ENCODE results near the gene LRRK1.

The LRRK1 gene

GRCh38 chr15:101029971-101030661, 111.0 kb downstream of the LRRK1 start:
- H3K36me3 ChIP-seq (ENCODE audit: control insufficient read depth in 1 of 2, insufficient read depth in 2 of 2, low read length in 2 of 2) = peaks cover 13 to 38% of the 10 kb centered on the region in 2 donors
- H3K4me1 ChIP-seq (ENCODE audit: control insufficient read depth in 1 of 2, insufficient read depth in 2 of 2, low read length in 2 of 2) = no peaks in the 10 kb centered on the region
- no peaks in the 10 kb centered on the region for H3K27me3 ChIP-seq (ENCODE audit: low read depth, low read length)
- no peak overlapping the region for H3K27ac ChIP-seq (ENCODE audit: low read length)
- H3K9me3 ChIP-seq (ENCODE audit: control insufficient read depth in 1 of 2, low read length in 2 of 2) = peaks cover 0 to 5% of the 10 kb centered on the region in 2 donors
- no peak overlapping the region for H3K4me3 ChIP-seq (ENCODE audit: low read depth in 1 of 2, low read length in 2 of 2)

GRCh38 chr15:101031213-101031612, 112.1 kb downstream of the LRRK1 start:
- peaks cover 12 to 41% of the 10 kb centered on the region in 2 donors for H3K36me3 ChIP-seq (ENCODE audit: control insufficient read depth in 1 of 2, insufficient read depth in 2 of 2, low read length in 2 of 2)
- H3K27ac ChIP-seq (ENCODE audit: low read length) = no peak overlapping the region
- no peaks in the 10 kb centered on the region for H3K27me3 ChIP-seq (ENCODE audit: low read depth, low read length)
- H3K4me3 ChIP-seq (ENCODE audit: low read depth in 1 of 2, low read length in 2 of 2) = no peak overlapping the region
- H3K9me3 ChIP-seq (ENCODE audit: control insufficient read depth in 1 of 2, low read length in 2 of 2) = peaks cover 0 to 5% of the 10 kb centered on the region in 2 donors
- no peaks in the 10 kb centered on the region for H3K4me1 ChIP-seq (ENCODE audit: control insufficient read depth in 1 of 2, insufficient read depth in 2 of 2, low read length in 2 of 2)

- Histone ChIP-seq H3K27me3 (ENCODE audit: low read depth, low read length) (no peaks in the 10 kb centered on the region), H3K36me3 (ENCODE audit: control insufficient read depth in 1 of 2, insufficient read depth in 2 of 2, low read length in 2 of 2) (peaks cover 3 to 30% of the 10 kb centered on the region in 2 donors), H3K9me3 (ENCODE audit: control insufficient read depth in 1 of 2, low read length in 2 of 2) (peaks cover 0 to 5% of the 10 kb centered on the region in 2 donors), H3K4me3 (ENCODE audit: low read depth in 1 of 2, low read length in 2 of 2) (no peak overlapping the region), H3K27ac (ENCODE audit: low read length) (no peak overlapping the region), H3K4me1 (ENCODE audit: control insufficient read depth in 1 of 2, insufficient read depth in 2 of 2, low read length in 2 of 2) (no peaks in the 10 kb centered on the region)
Observed at GRCh38 chr15:101033801-101034200, 114.6 kb downstream of the LRRK1 start.

DNA sequence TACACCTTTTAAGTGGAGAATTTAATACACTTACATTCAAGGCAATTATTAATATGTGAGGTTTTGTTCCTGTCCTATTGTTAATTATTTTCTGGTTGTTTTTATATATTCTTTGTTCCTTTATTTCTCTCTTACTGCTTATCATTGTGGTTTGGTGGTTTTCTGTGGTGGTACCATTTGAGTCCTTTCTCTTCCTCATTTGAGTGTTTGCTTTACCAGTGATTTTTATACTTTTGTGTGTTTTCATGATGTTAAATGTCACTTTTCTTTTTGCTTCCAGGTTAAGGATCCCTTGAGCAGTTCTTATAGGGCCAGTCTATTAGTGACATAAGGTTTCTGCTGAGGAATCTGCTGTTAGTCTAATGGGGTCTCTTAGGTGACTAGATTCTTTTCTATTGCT, 116.5 kb downstream of the LRRK1 start:
- Histone ChIP-seq H3K4me1 (ENCODE audit: control insufficient read depth in 1 of 2, insufficient read depth in 2 of 2, low read length in 2 of 2) (no peaks in the 10 kb centered on the region), H3K27ac (ENCODE audit: low read length) (no peak overlapping the region), H3K36me3 (ENCODE audit: control insufficient read depth in 1 of 2, insufficient read depth in 2 of 2, low read length in 2 of 2) (peaks cover 3 to 15% of the 10 kb centered on the region in 2 donors), H3K27me3 (ENCODE audit: low read depth, low read length) (no peaks in the 10 kb centered on the region), H3K9me3 (ENCODE audit: control insufficient read depth in 1 of 2, low read length in 2 of 2) (peaks cover 0 to 5% of the 10 kb centered on the region in 2 donors), H3K4me3 (ENCODE audit: low read depth in 1 of 2, low read length in 2 of 2) (no peak overlapping the region)

DNA sequence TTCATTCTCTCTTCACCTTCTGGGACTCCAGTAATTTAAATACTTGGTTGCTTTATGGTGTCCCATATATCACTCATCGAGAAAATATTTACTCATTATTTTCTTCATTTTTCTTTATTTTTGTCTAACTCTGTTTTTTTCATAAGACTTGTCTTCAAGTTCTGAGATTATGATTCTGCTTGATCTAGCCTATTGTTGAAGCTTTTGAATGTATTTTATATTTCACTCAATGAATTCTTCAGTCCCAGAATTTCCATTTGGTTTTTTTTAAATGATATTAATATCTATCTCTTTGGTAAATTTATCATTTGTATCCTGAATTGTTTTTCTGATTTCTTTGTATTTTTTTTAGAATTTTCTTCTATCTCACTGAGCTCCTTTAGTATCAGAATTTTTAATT, 117.0 kb downstream of the LRRK1 start:
- no peak overlapping the region for H3K4me3 ChIP-seq (ENCODE audit: low read depth in 1 of 2, low read length in 2 of 2)
- H3K9me3 ChIP-seq (ENCODE audit: control insufficient read depth in 1 of 2, low read length in 2 of 2) = peaks cover 0 to 5% of the 10 kb centered on the region in 2 donors
- H3K27ac ChIP-seq (ENCODE audit: low read length) = no peak overlapping the region
- peaks cover 3 to 15% of the 10 kb centered on the region in 2 donors for H3K36me3 ChIP-seq (ENCODE audit: control insufficient read depth in 1 of 2, insufficient read depth in 2 of 2, low read length in 2 of 2)
- no peaks in the 10 kb centered on the region for H3K27me3 ChIP-seq (ENCODE audit: low read depth, low read length)
- no peaks in the 10 kb centered on the region for H3K4me1 ChIP-seq (ENCODE audit: control insufficient read depth in 1 of 2, insufficient read depth in 2 of 2, low read length in 2 of 2)

DNA sequence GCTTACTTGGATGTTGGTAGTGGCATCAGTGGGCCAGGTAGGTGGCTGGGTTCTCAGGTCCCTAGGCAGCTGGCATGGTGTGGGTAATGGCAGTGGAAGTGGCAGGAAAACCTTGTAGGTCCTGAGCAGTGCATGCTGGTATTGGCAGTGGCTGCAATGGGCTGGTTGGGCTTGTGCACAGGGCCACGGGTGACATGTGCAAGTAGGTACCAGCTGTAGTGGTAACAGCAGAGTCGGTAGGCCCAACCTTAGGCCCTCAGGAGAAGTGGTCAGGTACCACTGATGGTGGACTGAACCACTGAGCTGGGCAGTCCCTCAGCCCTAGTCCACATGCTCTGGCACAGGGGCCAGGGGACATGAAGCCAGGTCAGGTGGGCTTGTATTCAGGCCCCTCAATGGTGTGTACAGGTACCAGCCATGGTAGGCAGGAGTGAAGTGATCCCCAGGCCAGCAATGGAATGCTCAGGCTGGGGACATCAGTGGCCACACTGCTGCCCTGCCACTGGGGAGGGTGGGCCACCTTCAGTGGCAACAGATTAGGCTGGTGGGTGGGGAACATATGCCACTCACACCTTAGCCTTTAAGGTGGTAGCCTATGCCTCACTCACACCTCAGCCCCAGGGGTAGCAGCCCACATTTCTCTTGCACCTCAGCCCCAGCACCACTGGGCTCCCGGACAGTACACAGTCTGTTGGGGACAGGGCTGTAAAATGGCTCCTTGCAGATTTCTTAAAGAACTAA, 118.1 kb downstream of the LRRK1 start:
- peaks cover 3 to 15% of the 10 kb centered on the region in 2 donors for H3K36me3 ChIP-seq (ENCODE audit: control insufficient read depth in 1 of 2, insufficient read depth in 2 of 2, low read length in 2 of 2)
- no peaks in the 10 kb centered on the region for H3K4me1 ChIP-seq (ENCODE audit: control insufficient read depth in 1 of 2, insufficient read depth in 2 of 2, low read length in 2 of 2)
- no peak overlapping the region for H3K27ac ChIP-seq (ENCODE audit: low read length)
- no peaks in the 10 kb centered on the region for H3K27me3 ChIP-seq (ENCODE audit: low read depth, low read length)
- no peak overlapping the region for H3K4me3 ChIP-seq (ENCODE audit: low read depth in 1 of 2, low read length in 2 of 2)
- peaks cover 0 to 5% of the 10 kb centered on the region in 2 donors for H3K9me3 ChIP-seq (ENCODE audit: control insufficient read depth in 1 of 2, low read length in 2 of 2)

DNA sequence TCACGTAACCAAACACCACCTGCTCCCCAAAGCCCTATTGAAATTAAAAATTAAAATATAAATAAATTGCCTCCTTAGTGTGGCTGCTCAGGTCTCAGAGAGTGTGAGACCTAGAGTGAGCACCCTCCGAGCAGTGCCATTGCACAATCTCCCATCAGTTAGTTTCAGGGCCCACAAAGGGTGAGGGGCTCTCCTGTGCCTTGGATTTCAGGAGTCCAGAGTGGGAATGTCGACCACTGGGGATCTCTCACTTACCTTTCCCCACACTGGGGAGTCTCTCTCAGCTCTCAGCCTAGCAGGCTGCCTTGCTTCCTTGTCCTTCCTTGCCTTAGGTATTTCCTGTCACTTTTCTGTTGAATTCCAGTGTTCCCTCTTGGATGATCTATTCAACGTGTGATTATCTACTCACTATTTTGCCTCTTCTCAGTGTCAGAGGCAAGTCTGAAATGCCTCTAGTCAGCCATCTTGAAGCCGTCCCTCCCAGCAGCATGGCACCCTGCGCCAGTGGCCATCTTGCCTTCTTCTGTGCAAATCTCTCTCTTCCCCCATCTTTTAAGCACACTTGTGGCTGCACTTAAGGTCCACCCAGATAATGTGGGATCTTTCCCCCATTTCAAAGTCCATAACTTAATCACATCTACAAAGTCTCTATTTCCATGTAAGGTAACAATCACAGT, 119.3 kb downstream of the LRRK1 start:
- Histone ChIP-seq H3K9me3 (ENCODE audit: control insufficient read depth in 1 of 2, low read length in 2 of 2) (peaks cover 0 to 5% of the 10 kb centered on the region in 2 donors), H3K4me3 (ENCODE audit: low read depth in 1 of 2, low read length in 2 of 2) (no peak overlapping the region), H3K36me3 (ENCODE audit: control insufficient read depth in 1 of 2, insufficient read depth in 2 of 2, low read length in 2 of 2) (peaks cover 3 to 8% of the 10 kb centered on the region in 2 donors), H3K27ac (ENCODE audit: low read length) (no peak overlapping the region), H3K4me1 (ENCODE audit: control insufficient read depth in 1 of 2, insufficient read depth in 2 of 2, low read length in 2 of 2) (no peaks in the 10 kb centered on the region), H3K27me3 (ENCODE audit: low read depth, low read length) (no peaks in the 10 kb centered on the region)

- Histone ChIP-seq H3K4me3 (ENCODE audit: low read depth in 1 of 2, low read length in 2 of 2) (no peak overlapping the region), H3K9me3 (ENCODE audit: control insufficient read depth in 1 of 2, low read length in 2 of 2) (peaks cover 0 to 5% of the 10 kb centered on the region in 2 donors), H3K27ac (ENCODE audit: low read length) (no peak overlapping the region), H3K36me3 (ENCODE audit: control insufficient read depth in 1 of 2, insufficient read depth in 2 of 2, low read length in 2 of 2) (peaks cover 3 to 5% of the 10 kb centered on the region in 2 donors), H3K4me1 (ENCODE audit: control insufficient read depth in 1 of 2, insufficient read depth in 2 of 2, low read length in 2 of 2) (no peaks in the 10 kb centered on the region), H3K27me3 (ENCODE audit: low read depth, low read length) (no peaks in the 10 kb centered on the region)
Observed at GRCh38 chr15:101039461-101039860, 120.3 kb downstream of the LRRK1 start.

- Histone ChIP-seq H3K9me3 (ENCODE audit: control insufficient read depth in 1 of 2, low read length in 2 of 2) (no peaks in the 10 kb centered on the region), H3K4me1 (ENCODE audit: control insufficient read depth in 1 of 2, insufficient read depth in 2 of 2, low read length in 2 of 2) (peaks cover 0 to 2% of the 10 kb centered on the region in 2 donors), H3K27ac (ENCODE audit: low read length) (no peak overlapping the region), H3K4me3 (ENCODE audit: low read depth in 1 of 2, low read length in 2 of 2) (no peak overlapping the region), H3K36me3 (ENCODE audit: control insufficient read depth in 1 of 2, insufficient read depth in 2 of 2, low read length in 2 of 2) (peaks cover 2 to 12% of the 10 kb centered on the region in 2 donors), H3K27me3 (ENCODE audit: low read depth, low read length) (no peaks in the 10 kb centered on the region)
Observed at GRCh38 chr15:101042320-101042719, 123.2 kb downstream of the LRRK1 start.

GRCh38 chr15:101043011-101043410, 123.9 kb downstream of the LRRK1 start:
- peaks cover 0 to 3% of the 10 kb centered on the region in 2 donors for H3K4me1 ChIP-seq (ENCODE audit: control insufficient read depth in 1 of 2, insufficient read depth in 2 of 2, low read length in 2 of 2)
- peaks cover 0 to 15% of the 10 kb centered on the region in 2 donors for H3K36me3 ChIP-seq (ENCODE audit: control insufficient read depth in 1 of 2, insufficient read depth in 2 of 2, low read length in 2 of 2)
- H3K9me3 ChIP-seq (ENCODE audit: control insufficient read depth in 1 of 2, low read length in 2 of 2) = no peaks in the 10 kb centered on the region
- no peaks in the 10 kb centered on the region for H3K27me3 ChIP-seq (ENCODE audit: low read depth, low read length)
- H3K4me3 ChIP-seq (ENCODE audit: low read depth in 1 of 2, low read length in 2 of 2) = no peak overlapping the region
- no peak overlapping the region for H3K27ac ChIP-seq (ENCODE audit: low read length)

GRCh38 chr15:101043911-101044624, 124.9 kb downstream of the LRRK1 start:
- Histone ChIP-seq H3K4me1 (ENCODE audit: control insufficient read depth in 1 of 2, insufficient read depth in 2 of 2, low read length in 2 of 2) (peaks cover 0 to 6% of the 10 kb centered on the region in 2 donors), H3K27me3 (ENCODE audit: low read depth, low read length) (no peaks in the 10 kb centered on the region), H3K9me3 (ENCODE audit: control insufficient read depth in 1 of 2, low read length in 2 of 2) (no peaks in the 10 kb centered on the region), H3K36me3 (ENCODE audit: control insufficient read depth in 1 of 2, insufficient read depth in 2 of 2, low read length in 2 of 2) (peaks cover 0 to 22% of the 10 kb centered on the region in 2 donors), H3K27ac (ENCODE audit: low read length) (no peak overlapping the region), H3K4me3 (ENCODE audit: low read depth in 1 of 2, low read length in 2 of 2) (no peak overlapping the region)
